HL-60 (cell line): ENCODE data around the gene TMEM190.

Source experiments
- DNase-seq, 2 experiments: peaks; one replicate each; pipeline ENCODE4 v3.0.0-alpha.2; 2010 to 2020; ENCODE audit warnings: low read depth in 1 of 2, low spot score in 1 of 2
- H3K27ac ChIP-seq: fragments of 250-450 bp; sonication (Bioruptor Pico); replicated peaks from 2 replicates; pipeline ENCODE4 v1.5.1; 2020; ENCODE audit warnings: mild to moderate bottlenecking, moderate library complexity
- H3K27me3 ChIP-seq: fragments of 250-450 bp; sonication (Bioruptor Pico); 2 replicates; pipeline ENCODE4 v1.5.1; 2021; ENCODE audit warnings: mild to moderate bottlenecking, moderate library complexity; ENCODE audit not compliant: insufficient read depth, poor library complexity, severe bottlenecking
- H3K4me3 ChIP-seq: replicated peaks from 2 replicates; pipeline ENCODE4 v1.5.1; 2011; ENCODE audit warnings: mild to moderate bottlenecking, control low read depth, low read length; ENCODE audit not compliant: insufficient read depth
- CTCF ChIP-seq: IDR thresholded peaks from one replicate; pipeline ENCODE4 v1.5.1; 2011; ENCODE audit warnings: low read length, control low read depth, inconsistent platforms; ENCODE audit not compliant: insufficient read depth
- GABPA ChIP-seq: IDR thresholded peaks from 2 replicates; pipeline ENCODE4 v1.6.1; 2012; ENCODE audit warnings: low read depth
- POLR2AphosphoS5 ChIP-seq: IDR thresholded peaks from 2 replicates; pipeline ENCODE4 v1.6.1; 2012; ENCODE audit warnings: low read depth
- REST ChIP-seq: IDR thresholded peaks from 2 replicates; pipeline ENCODE4 v1.6.1; 2012; ENCODE audit warnings: low read depth; ENCODE audit not compliant: insufficient replicate concordance
- SPI1 ChIP-seq: IDR thresholded peaks from 2 replicates; pipeline ENCODE4 v1.6.1; 2012; ENCODE audit warnings: low read depth, mild to moderate bottlenecking, borderline replicate concordance

Gene TMEM190

GRCh38 chr19:55373993-55374757 lies 2.5 kb upstream of the TMEM190 start:
- peaks cover 50% of the 10 kb centered on the region for H3K27me3 ChIP-seq
- H3K27ac ChIP-seq: no peak overlapping the region
- DNase-seq: no peak
- H3K4me3 ChIP-seq: no peak overlapping the region
- TF ChIP-seq GABPA (no peak), SPI1 (no peak), POLR2AphosphoS5 (no peak), REST (no peak), CTCF (no peak)

- no peak for DNase-seq
- H3K27me3 ChIP-seq: peaks cover 22% of the 10 kb centered on the region
- no peak overlapping the region for H3K4me3 ChIP-seq
Observed at GRCh38 chr19:55377356-55378131, 918 bp downstream of the TMEM190 start.

More at GRCh38 chr19:55377356-55378131, 918 bp downstream of the TMEM190 start:
- no peak for TF ChIP-seq POLR2AphosphoS5
- TF ChIP-seq GABPA: no peak
- no peak for TF ChIP-seq CTCF
- TF ChIP-seq SPI1: no peak
- TF ChIP-seq REST: no peak
- H3K27ac ChIP-seq: no peak overlapping the region
